Cardiac fibroblast (primary cell): ENCODE data around the gene TXNL1.

Source experiments
- DNase-seq, 2 donors: peaks; one replicate each; pipeline versions ENCODE4 v3.0.0 to v3.0.0-alpha.2; 2010; ENCODE audit warnings: low read depth in 2 of 2
- H3K4me3 ChIP-seq, 2 donors: replicated peaks in 1 of 2; 1 replicate in 1 of 2; 2 replicates in 1 of 2; pipeline ENCODE4 v1.5.1; 2011; ENCODE audit warnings: low read depth in 2 of 2, low read length in 2 of 2, mild to moderate bottlenecking in 2 of 2, moderate library complexity in 1 of 2
- CTCF ChIP-seq: IDR thresholded peaks from one replicate; pipeline ENCODE4 v1.5.1; 2011; ENCODE audit warnings: low read depth, mild to moderate bottlenecking, low read length, inconsistent platforms

The TXNL1 gene

GRCh38 chr18:56645415-56646016 lies 7.1 kb upstream of the TXNL1 start:
- peak in 1 of 2 donors; percentile 27 for DNase-seq

GRCh38 chr18:56643381-56643780 lies 5.0 kb upstream of the TXNL1 start:
- no peak overlapping the region for H3K4me3 ChIP-seq
- DNase-seq, result no peak
- no peak for TF ChIP-seq CTCF

More at GRCh38 chr18:56645415-56646016, 7.1 kb upstream of the TXNL1 start:
- TF ChIP-seq CTCF, result peak; percentile 35
- H3K4me3 ChIP-seq, result no peak overlapping the region

- no peak for TF ChIP-seq CTCF
- H3K4me3 ChIP-seq, result no peak overlapping the region
- DNase-seq, result peak; percentile 50 to 81
These were observed 3.4 kb upstream of the TXNL1 start for GRCh38 chr18:56641714-56642337.

- no peak for TF ChIP-seq CTCF
- H3K4me3 ChIP-seq, result no peak overlapping the region
- no peak for DNase-seq
These were observed 1.2 kb upstream of the TXNL1 start for GRCh38 chr18:56639571-56639970.

- peak overlapping the region; percentile 38 to 50 for H3K4me3 ChIP-seq
- TF ChIP-seq CTCF, result no peak
- no peak for DNase-seq
These were observed 651 bp upstream of the TXNL1 start for GRCh38 chr18:56639104-56639381.

GRCh38 chr18:56637711-56638231 lies 621 bp downstream of the TXNL1 start:
- peak in 1 of 2 donors; percentile 7 for DNase-seq
- TF ChIP-seq CTCF, result no peak

GRCh38 chr18:56637176-56637575 lies 1.2 kb downstream of the TXNL1 start:
- no peak for TF ChIP-seq CTCF
- DNase-seq, result peak in 1 of 2 donors; percentile 26
- H3K4me3 ChIP-seq, result peak overlapping the region; percentile 88 to 92

More at GRCh38 chr18:56637711-56638231, 621 bp downstream of the TXNL1 start:
- peak overlapping the region; percentile 88 to 92 for H3K4me3 ChIP-seq
